ENCODE measurements around the gene KCNV2.

KCNV2 gene

GRCh38 chr9:2722715-2723114, 5.4 kb downstream of the KCNV2 start:
- peak; percentile 95 for DNase-seq

- no peak for DNase-seq
Observed at GRCh38 chr9:2723376-2724065, 6.2 kb downstream of the KCNV2 start.

- DNase-seq = peak; percentile 62
Observed at GRCh38 chr9:2725126-2725525, 7.8 kb downstream of the KCNV2 start.

- no peak for DNase-seq
Observed at GRCh38 chr9:2725898-2726649, 8.8 kb downstream of the KCNV2 start.

GRCh38 chr9:2726650-2727340, 9.5 kb downstream of the KCNV2 start:
- DNase-seq = no peak

GRCh38 chr9:2727374-2727773, 10.1 kb downstream of the KCNV2 start:
- DNase-seq = no peak

GRCh38 chr9:2727966-2728613, 10.8 kb downstream of the KCNV2 start:
- peak; percentile 63 for DNase-seq

- no peak for DNase-seq
Observed at GRCh38 chr9:2729003-2729402, 11.7 kb downstream of the KCNV2 start.

GRCh38 chr9:2729721-2730120, 12.4 kb downstream of the KCNV2 start:
- DNase-seq = no peak

- no peak for DNase-seq
Observed at GRCh38 chr9:2730971-2731370, 13.7 kb downstream of the KCNV2 start.

GRCh38 chr9:2732492-2732891, 15.2 kb downstream of the KCNV2 start:
- DNase-seq = no peak

- DNase-seq = no peak
Observed at GRCh38 chr9:2740616-2741015, 23.3 kb downstream of the KCNV2 start.

GRCh38 chr9:2741441-2742158, 24.3 kb downstream of the KCNV2 start:
- no peak for DNase-seq

GRCh38 chr9:2742214-2742613, 24.9 kb downstream of the KCNV2 start:
- no peak for DNase-seq

GRCh38 chr9:2743937-2744529, 26.7 kb downstream of the KCNV2 start:
- no peak for DNase-seq

- DNase-seq = no peak
Observed at GRCh38 chr9:2745560-2746380, 28.5 kb downstream of the KCNV2 start.

GRCh38 chr9:2749485-2749884, 32.2 kb downstream of the KCNV2 start:
- no peak for DNase-seq

- DNase-seq = no peak
Observed at GRCh38 chr9:2755285-2755684, 38.0 kb downstream of the KCNV2 start.

GRCh38 chr9:2758162-2758897, 41.0 kb downstream of the KCNV2 start:
- DNase-seq = no peak

- DNase-seq = no peak
Observed at GRCh38 chr9:2758898-2759510, 41.7 kb downstream of the KCNV2 start.
